Colonic mucosa (tissue), 4 donors: Measurements from ENCODE around the gene CAMK1. TPM values are rescaled to one million over a fixed set of nuclear protein-coding genes. Genes with fewer than 3 reads are reported as not detected.

Experiments used
- DNase-seq: peaks from one replicate; pipeline ENCODE4 v3.0.0-alpha.2; 2020
- H3K27ac ChIP-seq: fragments of 200-600 bp; one replicate; pipeline ENCODE4 v1.8.0; 2021
- H3K27me3 ChIP-seq: fragments of 200-600 bp; one replicate; pipeline ENCODE4 v1.8.0; 2021
- H3K36me3 ChIP-seq: fragments of 200-600 bp; one replicate; pipeline ENCODE4 v1.8.0; 2021
- H3K4me1 ChIP-seq: fragments of 200-600 bp; one replicate; pipeline ENCODE4 v1.8.0; 2021; ENCODE audit warnings: mild to moderate bottlenecking
- H3K4me3 ChIP-seq: fragments of 200-600 bp; one replicate; pipeline ENCODE4 v1.8.0; 2021
- H3K9ac ChIP-seq, 2 donors: one replicate each; pipeline ENCODE4 v1.7.0; 2013; ENCODE audit warnings: control low read depth in 2 of 2, low read depth in 2 of 2, low read length in 2 of 2
- H3K9me3 ChIP-seq: fragments of 200-600 bp; one replicate; pipeline ENCODE4 v1.8.0; 2021
- CTCF ChIP-seq: fragments of 200-600 bp; IDR thresholded peaks from one replicate; pipeline ENCODE4 v1.8.0; 2022; ENCODE audit warnings: antibody characterized with exemption, mild to moderate bottlenecking
- intact Hi-C: fragments of 100-400 bp; cut with DNase I; formaldehyde crosslinking; loops from one replicate; pipeline ENCODE4 v1.14.1; 2022
- total RNA-seq, 2 donors: library from RNA; stranded (reverse); fragmentation: NEBNext Ultra II Directional in 1 of 2; extraction: Animal tissue kit (Norgen Biotek cat#: 25700) in 1 of 2; gene quantifications; one replicate each; pipeline ENCODE4 v1.2.1, GENCODE V29; 2021
- donor health status: healthy.
- donor health status: DM: no; HTN: no; CAD: no.
- donor health status: DM: no; HTN: no; CAD: no.

CAMK1 gene
- total RNA-seq, 2 donors from 2014 or later, result 7.8 to 16.5 TPM

GRCh38 chr3:9747267-9747666, 22.5 kb downstream of the CAMK1 start:
- Histone ChIP-seq H3K9ac (no peak overlapping the region), H3K9me3 (no peaks in the 10 kb centered on the region)
- intact Hi-C loops, result loop anchor here (5.0 kb wide), 1 partner anchor 45 kb away; the partner anchor contains the start of genes ARPC4 and TADA3

GRCh38 chr3:9746330-9746729, 23.4 kb downstream of the CAMK1 start:
- DNase-seq, result no peak
- Histone ChIP-seq H3K27me3 (no peaks in the 10 kb centered on the region), H3K27ac (no peak overlapping the region), H3K9me3 (no peaks in the 10 kb centered on the region), H3K36me3 (peaks cover 28% of the 10 kb centered on the region), H3K4me1 (peaks cover 7% of the 10 kb centered on the region), H3K9ac (no peak overlapping the region), H3K4me3 (no peak overlapping the region)
- intact Hi-C loops, result loop anchor here (5.0 kb wide), 1 partner anchor 46 kb away; the partner anchor contains the start of genes ARPC4 and TADA3
- no peak for TF ChIP-seq CTCF

More at GRCh38 chr3:9747267-9747666, 22.5 kb downstream of the CAMK1 start:
- H3K36me3 ChIP-seq, result peaks cover 28% of the 10 kb centered on the region
- H3K27me3 ChIP-seq, result no peaks in the 10 kb centered on the region
- H3K4me3 ChIP-seq, result no peak overlapping the region
- H3K27ac ChIP-seq, result no peak overlapping the region
- DNase-seq, result no peak
- peaks cover 7% of the 10 kb centered on the region for H3K4me1 ChIP-seq
- TF ChIP-seq CTCF, result no peak

- Histone ChIP-seq H3K36me3 (peaks cover 28% of the 10 kb centered on the region), H3K9ac (no peak overlapping the region), H3K4me3 (no peak overlapping the region), H3K4me1 (peaks cover 1% of the 10 kb centered on the region), H3K9me3 (no peaks in the 10 kb centered on the region), H3K27ac (no peak overlapping the region), H3K27me3 (no peaks in the 10 kb centered on the region)
- DNase-seq, result no peak
- no peak for TF ChIP-seq CTCF
- intact Hi-C loops, result loop anchor here (5.0 kb wide), 1 partner anchor 47 kb away; the partner anchor contains the start of genes ARPC4 and TADA3
Measured at GRCh38 chr3:9745521-9745920, 24.2 kb downstream of the CAMK1 start.

- no peak overlapping the region for H3K27ac ChIP-seq
- no peak overlapping the region for H3K9ac ChIP-seq
- no peaks in the 10 kb centered on the region for H3K4me1 ChIP-seq
- no peaks in the 10 kb centered on the region for H3K27me3 ChIP-seq
- no peaks in the 10 kb centered on the region for H3K9me3 ChIP-seq
- intact Hi-C loops, result no loop called here
- H3K36me3 ChIP-seq, result peaks cover 35% of the 10 kb centered on the region
- TF ChIP-seq CTCF, result no peak
- no peak overlapping the region for H3K4me3 ChIP-seq
- no peak for DNase-seq
Measured at GRCh38 chr3:9744162-9744561, 25.6 kb downstream of the CAMK1 start.

GRCh38 chr3:9743548-9743947, 26.2 kb downstream of the CAMK1 start:
- H3K27ac ChIP-seq, result no peak overlapping the region
- no peak for DNase-seq
- no peak overlapping the region for H3K4me3 ChIP-seq
- no peaks in the 10 kb centered on the region for H3K9me3 ChIP-seq
- H3K27me3 ChIP-seq, result no peaks in the 10 kb centered on the region
- no peaks in the 10 kb centered on the region for H3K4me1 ChIP-seq
- H3K36me3 ChIP-seq, result peaks cover 41% of the 10 kb centered on the region
- no peak for TF ChIP-seq CTCF
- intact Hi-C loops, result no loop called here
- no peak overlapping the region for H3K9ac ChIP-seq
